GM08714 (cell line): Measurements from ENCODE around the gene PDZD2.
"Not testable (repeated sequence)": the region's sequence is repeated elsewhere in the genome, so short reads cannot be mapped to it uniquely, and the experiment has no call there.

ENCODE experiments used
- H3K4me3 ChIP-seq: fragments of 200-500 bp; sonication (Bioruptor generic); 2 replicates; pipeline ENCODE4 v1.5.1; 2014; ENCODE audit warnings: mild to moderate bottlenecking, low read length, inconsistent platforms
- ZNF274 ChIP-seq: IDR thresholded peaks from 2 replicates; pipeline ENCODE4 v1.6.1; 2012; ENCODE audit warnings: mild to moderate bottlenecking, low read depth, low read length

Gene PDZD2

GRCh38 chr5:31770998-31771397, 132.1 kb downstream of the PDZD2 start:
- H3K4me3 ChIP-seq: no peak overlapping the region; the same call in 1 of the 2 replicates
- no peak for TF ChIP-seq ZNF274

- H3K4me3 ChIP-seq: no peak overlapping the region; the same call in 1 of the 2 replicates
- TF ChIP-seq ZNF274: no peak
These were observed 132.6 kb downstream of the PDZD2 start for GRCh38 chr5:31771500-31771899.

- not testable (repeated sequence) for H3K4me3 ChIP-seq
These were observed 137.4 kb downstream of the PDZD2 start for GRCh38 chr5:31776294-31776693.

- TF ChIP-seq ZNF274: no peak
- H3K4me3 ChIP-seq: no peak overlapping the region
These were observed 138.2 kb downstream of the PDZD2 start for GRCh38 chr5:31776976-31777651.

GRCh38 chr5:31781772-31782171, 142.8 kb downstream of the PDZD2 start:
- no peak overlapping the region for H3K4me3 ChIP-seq
- TF ChIP-seq ZNF274: no peak

- H3K4me3 ChIP-seq: no peak overlapping the region
- no peak for TF ChIP-seq ZNF274
These were observed 144.2 kb downstream of the PDZD2 start for GRCh38 chr5:31783086-31783645.

- no peak overlapping the region for H3K4me3 ChIP-seq
- TF ChIP-seq ZNF274: no peak
These were observed 144.8 kb downstream of the PDZD2 start for GRCh38 chr5:31783731-31784130.

- no peak for TF ChIP-seq ZNF274
- H3K4me3 ChIP-seq: no peak overlapping the region
These were observed 147.2 kb downstream of the PDZD2 start for GRCh38 chr5:31786090-31786631.

GRCh38 chr5:31794009-31794408, 155.1 kb downstream of the PDZD2 start:
- no peak for TF ChIP-seq ZNF274
- no peak overlapping the region for H3K4me3 ChIP-seq

- TF ChIP-seq ZNF274: no peak
These were observed 159.2 kb downstream of the PDZD2 start for GRCh38 chr5:31798168-31798567.

GRCh38 chr5:31800351-31800750, 161.4 kb downstream of the PDZD2 start:
- no peak overlapping the region for H3K4me3 ChIP-seq
- TF ChIP-seq ZNF274: no peak

More at GRCh38 chr5:31798168-31798567, 159.2 kb downstream of the PDZD2 start:
- no peak overlapping the region for H3K4me3 ChIP-seq

GRCh38 chr5:31805785-31806400, 167.0 kb downstream of the PDZD2 start:
- TF ChIP-seq ZNF274: no peak
- no peak overlapping the region for H3K4me3 ChIP-seq

- no peak for TF ChIP-seq ZNF274
- no peak overlapping the region for H3K4me3 ChIP-seq
These were observed 167.6 kb downstream of the PDZD2 start for GRCh38 chr5:31806561-31806960.

GRCh38 chr5:31807789-31808540, 169.0 kb downstream of the PDZD2 start:
- H3K4me3 ChIP-seq: no peak overlapping the region
- no peak for TF ChIP-seq ZNF274

- TF ChIP-seq ZNF274: no peak
These were observed 170.3 kb downstream of the PDZD2 start for GRCh38 chr5:31809050-31809870.

More at GRCh38 chr5:31809050-31809870, 170.3 kb downstream of the PDZD2 start:
- H3K4me3 ChIP-seq: no peak overlapping the region
